HCT116 (cell line): ENCODE measurements around the gene SH2D1B. TPM values are rescaled to one million over a fixed set of nuclear protein-coding genes. Genes with fewer than 3 reads are reported as not detected.
A peak's percentile ranks its signal among the peaks of the same experiment; 100 is the strongest.
"Not testable (repeated sequence)": the region's sequence is repeated elsewhere in the genome, so short reads cannot be mapped to it uniquely, and the experiment has no call there.

Experiments
- ATAC-seq: fragments of 200-7000 bp; cut with Tn5 transposase; 2 replicates; pipeline ENCODE4 v1.9.1; 2020; ENCODE audit warnings: mild to moderate bottlenecking, moderate library complexity
- BruUV-seq: library from RNA; stranded (reverse); fragments of 400-500 nt; replicated peaks from 2 replicates; lab custom pipeline; 2021; lab: Mats Ljungman, UMichigan
- CTCF ChIA-PET: fragments of 300-600 bp; sonication (Branson Sonifier 250); formaldehyde crosslinking; loops from one replicate; lab custom pipeline; 2021; ENCODE audit warnings: antibody characterized with exemption; lab: Charles Lee
- POLR2A ChIA-PET: fragments of 300-600, 350-600 bp; sonication (Branson Sonifier 250); formaldehyde crosslinking; loops from one replicate; lab custom pipeline; 2021; ENCODE audit warnings: antibody characterized with exemption; lab: Charles Lee
- RAD21 ChIA-PET, 2 experiments: fragments of 300-600 bp; sonication (Branson Sonifier 250); formaldehyde crosslinking; loops; one replicate each; lab custom pipeline; 2023; ENCODE audit warnings: low total read pairs in 2 of 2; ENCODE audit not compliant: uncharacterized antibody in 2 of 2, unreplicated experiment in 2 of 2, low non-redundant PET in 1 of 2; lab: Charles Lee
- DNase-seq: peaks from one replicate; pipeline ENCODE4 v3.0.0-alpha.2; 2010; ENCODE audit warnings: low read depth, low spot score
- H2AFZ ChIP-seq: fragments of 200-600 bp; shearing (Covaris generic), sonication (generic); 2 replicates; pipeline ENCODE4 v1.6.1; 2017; ENCODE audit warnings: low read depth, mixed run types, mixed read lengths, antibody characterized with exemption, low read length; ENCODE audit not compliant: poor library complexity, severe bottlenecking
- H3K27ac ChIP-seq: 2 replicates; pipeline ENCODE4 v1.5.1; 2012; ENCODE audit warnings: low read depth, low read length
- H3K27me3 ChIP-seq: fragments of 200-600 bp; sonication (generic); 2 replicates; pipeline ENCODE4 v1.6.1; 2016; ENCODE audit warnings: mixed run types, low read length, mixed read lengths; ENCODE audit not compliant: insufficient read depth
- H3K36me3 ChIP-seq, 2 experiments: fragments of 200-500 bp in 1 of 2; fragments of 200-600 bp in 1 of 2; sonication (Bioruptor generic) in 1 of 2; sonication (generic) in 1 of 2; 2 replicates each; pipeline versions ENCODE4 v1.5.1 to v1.6.1; 2014 to 2016; ENCODE audit warnings: low read length in 2 of 2, inconsistent platforms in 1 of 2, mixed read lengths in 1 of 2, mixed run types in 1 of 2; ENCODE audit not compliant: insufficient read depth in 2 of 2, control insufficient read depth in 1 of 2
- H3K4me1 ChIP-seq, 2 experiments: fragments of 200-600 bp in 1 of 2; sonication (generic) in 1 of 2; 2 replicates each; pipeline versions ENCODE4 v1.5.1 to v1.6.1; 2012 to 2017; ENCODE audit warnings: low read length in 2 of 2, inconsistent platforms in 1 of 2, mild to moderate bottlenecking in 1 of 2, mixed read lengths in 1 of 2, mixed run types in 1 of 2, moderate library complexity in 1 of 2; ENCODE audit not compliant: insufficient read depth in 2 of 2, control insufficient read depth in 1 of 2
- H3K4me2 ChIP-seq: fragments of 200-600 bp; sonication (generic); 2 replicates; pipeline ENCODE4 v1.6.1; 2017; ENCODE audit warnings: mixed run types, low read length, mixed read lengths
- H3K4me3 ChIP-seq, 2 experiments: fragments of 200-600 bp in 1 of 2; sonication (generic) in 1 of 2; replicated peaks in 1 of 2; 2 replicates each; pipeline ENCODE4 v1.5.1; 2011 to 2016; ENCODE audit warnings: low read length in 2 of 2, control low read depth in 1 of 2, low read depth in 1 of 2, mild to moderate bottlenecking in 1 of 2, mixed read lengths in 1 of 2, mixed run types in 1 of 2
- H3K79me2 ChIP-seq: fragments of 200-600 bp; sonication (generic); 2 replicates; pipeline ENCODE4 v1.6.1; 2017; ENCODE audit warnings: mild to moderate bottlenecking, mixed run types, low read length, moderate library complexity, mixed read lengths; ENCODE audit not compliant: insufficient read depth
- H3K9ac ChIP-seq: fragments of 200-600 bp; sonication (generic); 2 replicates; pipeline ENCODE4 v1.6.1; 2016; ENCODE audit warnings: low read length, mixed read lengths
- H3K9me2 ChIP-seq: fragments of 200-600 bp; sonication (generic), shearing (Covaris generic); 2 replicates; pipeline ENCODE4 v1.6.1; 2017; ENCODE audit warnings: mixed run types, mild to moderate bottlenecking, moderate library complexity; ENCODE audit not compliant: insufficient read depth
- H3K9me3 ChIP-seq, 2 experiments: fragments of 200-500 bp in 1 of 2; fragments of 200-600 bp in 1 of 2; sonication (Bioruptor generic) in 1 of 2; sonication (generic) in 1 of 2; 2 replicates each; pipeline ENCODE4 v1.6.1; 2014 to 2017; ENCODE audit warnings: low read length in 2 of 2, mixed read lengths in 2 of 2, inconsistent platforms in 1 of 2, low read depth in 1 of 2, mild to moderate bottlenecking in 1 of 2, mixed run types in 1 of 2, moderate library complexity in 1 of 2; ENCODE audit not compliant: control insufficient read depth in 1 of 2, insufficient read depth in 1 of 2
- H4K20me1 ChIP-seq: fragments of 200-600 bp; sonication (generic), shearing (Covaris generic); 2 replicates; pipeline ENCODE4 v1.6.1; 2017; ENCODE audit warnings: mixed run types, mild to moderate bottlenecking, moderate library complexity; ENCODE audit not compliant: insufficient read depth
- CBX3 ChIP-seq: IDR thresholded peaks from 2 replicates; pipeline ENCODE4 v1.6.1; 2012; ENCODE audit warnings: low read depth
- CEBPB ChIP-seq: IDR thresholded peaks from 2 replicates; pipeline ENCODE4 v1.6.1; 2012; ENCODE audit warnings: low read depth
- EGR1 ChIP-seq: IDR thresholded peaks from 2 replicates; pipeline ENCODE4 v1.6.1; 2012; ENCODE audit warnings: low read depth
- EZH2 ChIP-seq: fragments of 200-600 bp; sonication (generic); IDR thresholded peaks from 2 replicates; pipeline ENCODE4 v1.6.1; 2017; ENCODE audit warnings: antibody characterized with exemption, mixed run types
- JUND ChIP-seq: IDR thresholded peaks from 2 replicates; pipeline ENCODE4 v1.6.1; 2012
- RAD21 ChIP-seq: IDR thresholded peaks from 2 replicates; pipeline ENCODE4 v1.6.1; 2012; ENCODE audit warnings: low read depth, mild to moderate bottlenecking
- TCF7L2 ChIP-seq: IDR thresholded peaks from 2 replicates; pipeline ENCODE4 v1.7.0; 2011; ENCODE audit warnings: borderline replicate concordance, inconsistent platforms; ENCODE audit not compliant: insufficient read depth, insufficient read length; ENCODE audit errors: extremely low read depth
- YY1 ChIP-seq: IDR thresholded peaks from 2 replicates; pipeline ENCODE4 v1.6.1; 2011; ENCODE audit warnings: low read length, low read depth, moderate library complexity, mild to moderate bottlenecking; ENCODE audit not compliant: insufficient replicate concordance; ENCODE audit errors: extremely low read depth
- intact Hi-C: fragments of 100-400 bp; cut with micrococcal nuclease; formaldehyde crosslinking; loops from 2 replicates; pipeline ENCODE4 v1.10.0; 2022
- total RNA-seq: library from RNA; stranded (reverse); gene quantifications from one replicate; pipeline ENCODE4 v1.2.1, GENCODE V29; 2021; ENCODE audit not compliant: unreplicated experiment
- TF ChIP-seq, protein P1 (sequence below), 3 experiments: fragments of 200-600 bp in 1 of 3; sonication (generic) in 1 of 3; IDR thresholded peaks in 2 of 3; conservative IDR thresholded peaks in 1 of 3; 2 replicates each; pipeline ENCODE4 v1.5.1; 2012 to 2017; ENCODE audit warnings: low read depth in 2 of 3, low read length in 2 of 3, antibody characterized with exemption in 1 of 3, borderline replicate concordance in 1 of 3, control low read depth in 1 of 3, mild to moderate bottlenecking in 1 of 3, mixed read lengths in 1 of 3, mixed run types in 1 of 3, moderate library complexity in 1 of 3; ENCODE audit not compliant: insufficient read depth in 1 of 3
- TF ChIP-seq, protein P2 (sequence below): IDR thresholded peaks from 2 replicates; pipeline ENCODE4 v1.6.1; 2011; ENCODE audit warnings: mild to moderate bottlenecking, low read length, moderate library complexity; ENCODE audit not compliant: insufficient replicate concordance; ENCODE audit errors: extremely low read depth
- TF ChIP-seq, protein P3 (sequence below): IDR thresholded peaks from 2 replicates; pipeline ENCODE4 v1.6.1; 2012

SH2D1B gene
- total RNA-seq, 1 experiment from 2014 or later = 0.12 TPM

- Histone ChIP-seq H3K79me2 (no peaks in the 10 kb centered on the region), H3K4me2 (0 out of 2 replicates have a peak overlapping the region, but pooled peaks have one; percentile 36), H3K9me2 (no peaks in the 10 kb centered on the region), H3K4me1 (peaks cover 0 to 7% of the 10 kb centered on the region in 2 experiments; a peak in 2 of 4 replicates), H2AFZ (no peak overlapping the region), H3K4me3 (no peak overlapping the region), H4K20me1 (no peaks in the 10 kb centered on the region), H3K36me3 (no peaks in the 10 kb centered on the region), H3K27me3 (no peaks in the 10 kb centered on the region), H3K9me3 (no peaks in the 10 kb centered on the region), H3K27ac (no peak overlapping the region), H3K9ac (no peak overlapping the region)
- ChIA-PET CTCF (no interaction called here), POLR2A (no interaction called here), RAD21 (no interaction called here)
- TF ChIP-seq, protein P1, sequence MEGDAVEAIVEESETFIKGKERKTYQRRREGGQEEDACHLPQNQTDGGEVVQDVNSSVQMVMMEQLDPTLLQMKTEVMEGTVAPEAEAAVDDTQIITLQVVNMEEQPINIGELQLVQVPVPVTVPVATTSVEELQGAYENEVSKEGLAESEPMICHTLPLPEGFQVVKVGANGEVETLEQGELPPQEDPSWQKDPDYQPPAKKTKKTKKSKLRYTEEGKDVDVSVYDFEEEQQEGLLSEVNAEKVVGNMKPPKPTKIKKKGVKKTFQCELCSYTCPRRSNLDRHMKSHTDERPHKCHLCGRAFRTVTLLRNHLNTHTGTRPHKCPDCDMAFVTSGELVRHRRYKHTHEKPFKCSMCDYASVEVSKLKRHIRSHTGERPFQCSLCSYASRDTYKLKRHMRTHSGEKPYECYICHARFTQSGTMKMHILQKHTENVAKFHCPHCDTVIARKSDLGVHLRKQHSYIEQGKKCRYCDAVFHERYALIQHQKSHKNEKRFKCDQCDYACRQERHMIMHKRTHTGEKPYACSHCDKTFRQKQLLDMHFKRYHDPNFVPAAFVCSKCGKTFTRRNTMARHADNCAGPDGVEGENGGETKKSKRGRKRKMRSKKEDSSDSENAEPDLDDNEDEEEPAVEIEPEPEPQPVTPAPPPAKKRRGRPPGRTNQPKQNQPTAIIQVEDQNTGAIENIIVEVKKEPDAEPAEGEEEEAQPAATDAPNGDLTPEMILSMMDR (IDR thresholded peaks at IDR 0.05 in 2 of 3, conservative IDR thresholded peaks at IDR 0.05 in 1 of 3; ENCODE audit: borderline replicate concordance in 1 of 3, insufficient read depth in 1 of 3, low read depth in 2 of 3, low read length in 2 of 3) = no peak
- no peak for TF ChIP-seq EZH2
- TF ChIP-seq CBX3 = no peak
- TF ChIP-seq RAD21 = no peak
- TF ChIP-seq, protein P2, sequence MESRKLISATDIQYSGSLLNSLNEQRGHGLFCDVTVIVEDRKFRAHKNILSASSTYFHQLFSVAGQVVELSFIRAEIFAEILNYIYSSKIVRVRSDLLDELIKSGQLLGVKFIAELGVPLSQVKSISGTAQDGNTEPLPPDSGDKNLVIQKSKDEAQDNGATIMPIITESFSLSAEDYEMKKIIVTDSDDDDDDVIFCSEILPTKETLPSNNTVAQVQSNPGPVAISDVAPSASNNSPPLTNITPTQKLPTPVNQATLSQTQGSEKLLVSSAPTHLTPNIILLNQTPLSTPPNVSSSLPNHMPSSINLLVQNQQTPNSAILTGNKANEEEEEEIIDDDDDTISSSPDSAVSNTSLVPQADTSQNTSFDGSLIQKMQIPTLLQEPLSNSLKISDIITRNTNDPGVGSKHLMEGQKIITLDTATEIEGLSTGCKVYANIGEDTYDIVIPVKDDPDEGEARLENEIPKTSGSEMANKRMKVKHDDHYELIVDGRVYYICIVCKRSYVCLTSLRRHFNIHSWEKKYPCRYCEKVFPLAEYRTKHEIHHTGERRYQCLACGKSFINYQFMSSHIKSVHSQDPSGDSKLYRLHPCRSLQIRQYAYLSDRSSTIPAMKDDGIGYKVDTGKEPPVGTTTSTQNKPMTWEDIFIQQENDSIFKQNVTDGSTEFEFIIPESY = no peak
- TF ChIP-seq TCF7L2 = no peak
- no peak for TF ChIP-seq EGR1
- TF ChIP-seq JUND = no peak
- no peak for TF ChIP-seq CEBPB
- TF ChIP-seq, protein P3, sequence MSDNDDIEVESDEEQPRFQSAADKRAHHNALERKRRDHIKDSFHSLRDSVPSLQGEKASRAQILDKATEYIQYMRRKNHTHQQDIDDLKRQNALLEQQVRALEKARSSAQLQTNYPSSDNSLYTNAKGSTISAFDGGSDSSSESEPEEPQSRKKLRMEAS = no peak
- TF ChIP-seq YY1 = no peak
- ATAC-seq (no peak), DNase-seq (no peak)
- intact Hi-C loops = no loop called here
- BruUV-seq = no TSS peak
Observed at GRCh38 chr1:162444903-162445302, 33.0 kb upstream of the SH2D1B start.

GRCh38 chr1:162432977-162433713 lies 21.2 kb upstream of the SH2D1B start:
- H3K9me2 ChIP-seq, CTCF ChIA-PET, intact Hi-C loops, BruUV-seq, ATAC-seq, H3K36me3 ChIP-seq, H2AFZ ChIP-seq, H3K4me3 ChIP-seq, H3K27ac ChIP-seq, H3K4me2 ChIP-seq, H3K9me3 ChIP-seq, H4K20me1 ChIP-seq, RAD21 ChIA-PET, H3K4me1 ChIP-seq, POLR2A ChIA-PET, H3K79me2 ChIP-seq, H3K9ac ChIP-seq, H3K27me3 ChIP-seq, DNase-seq: not testable (repeated sequence)
